OCI-LY3 (cell line): Measurements from ENCODE around the gene TAL1.

Experiments
- H2AFZ ChIP-seq: fragments of 200-600, 300-600 bp; shearing (Covaris generic); 2 replicates; pipeline ENCODE4 v1.6.0; 2014; ENCODE audit warnings: antibody characterized with exemption, low read depth, low read length
- H3K27ac ChIP-seq: fragments of 200-600, 300-600 bp; sonication (generic); 2 replicates; pipeline ENCODE4 v1.5.1; 2014; ENCODE audit warnings: mild to moderate bottlenecking, low read length, moderate library complexity, mixed read lengths
- H3K27me3 ChIP-seq: fragments of 200-600, 300-600 bp; sonication (generic); 2 replicates; pipeline ENCODE4 v1.6.1; 2014; ENCODE audit warnings: low read depth, low read length, mixed read lengths
- H3K36me3 ChIP-seq: fragments of 200-600, 300-600 bp; sonication (generic); replicated peaks from 2 replicates; pipeline ENCODE3; 2014; ENCODE audit warnings: low read depth, low read length, mixed read lengths
- H3K4me1 ChIP-seq: fragments of 300-600, 200-600 bp; sonication (generic); 2 replicates; pipeline ENCODE4 v1.6.1; 2014; ENCODE audit warnings: low read length, mixed read lengths
- H3K4me2 ChIP-seq: fragments of 200-600, 300-600 bp; sonication (generic); 2 replicates; pipeline ENCODE4 v1.6.1; 2014; ENCODE audit warnings: low read length, mixed read lengths
- H3K4me3 ChIP-seq: fragments of 300-600, 200-600 bp; sonication (generic); 2 replicates; pipeline ENCODE4 v1.5.1; 2014; ENCODE audit warnings: antibody characterized with exemption, mild to moderate bottlenecking, low read length, moderate library complexity
- H3K79me2 ChIP-seq: fragments of 300-600, 200-600 bp; shearing (Covaris generic); 2 replicates; pipeline ENCODE4 v1.6.1; 2014; ENCODE audit warnings: mild to moderate bottlenecking, low read length, mixed read lengths
- H3K9ac ChIP-seq: fragments of 300-600, 200-600 bp; shearing (Covaris generic); 2 replicates; pipeline ENCODE4 v1.6.0; 2014; ENCODE audit warnings: mild to moderate bottlenecking, low read length, moderate library complexity
- H3K9me3 ChIP-seq: fragments of 200-600, 300-600 bp; shearing (Covaris generic); 2 replicates; pipeline ENCODE4 v1.6.1; 2014; ENCODE audit warnings: low read length, mixed read lengths; ENCODE audit not compliant: insufficient read depth
- H4K20me1 ChIP-seq: fragments of 200-600, 300-600 bp; sonication (generic); 2 replicates; pipeline ENCODE4 v1.6.1; 2016; ENCODE audit warnings: low read length, mixed read lengths; ENCODE audit not compliant: insufficient read depth
- CTCF ChIP-seq: fragments of 200-600, 300-600 bp; sonication (generic); IDR thresholded peaks from 2 replicates; pipeline ENCODE4 v1.5.1; 2014; ENCODE audit warnings: antibody characterized with exemption, low read length, low read depth
- EZH2phosphoT487 ChIP-seq: fragments of 200-600 bp; shearing (Covaris generic); IDR thresholded peaks from 2 replicates; pipeline ENCODE4 v1.6.1; 2018; ENCODE audit warnings: antibody characterized with exemption, mixed run types, low read depth

Gene TAL1

GRCh38 chr1:47190857-47191256, 41.2 kb downstream of the TAL1 start:
- TF ChIP-seq CTCF (no peak), EZH2phosphoT487 (no peak)
- H2AFZ ChIP-seq, result no peak overlapping the region
- H4K20me1 ChIP-seq, result no peaks in the 10 kb centered on the region
- H3K27me3 ChIP-seq, result no peaks in the 10 kb centered on the region
- no peaks in the 10 kb centered on the region for H3K36me3 ChIP-seq
- H3K4me1 ChIP-seq, result no peaks in the 10 kb centered on the region
- no peak overlapping the region for H3K4me3 ChIP-seq
- no peaks in the 10 kb centered on the region for H3K79me2 ChIP-seq
- no peak overlapping the region for H3K4me2 ChIP-seq
- no peak overlapping the region for H3K27ac ChIP-seq
- no peaks in the 10 kb centered on the region for H3K9me3 ChIP-seq
- no peak overlapping the region for H3K9ac ChIP-seq

- Histone ChIP-seq H4K20me1 (no peaks in the 10 kb centered on the region), H3K9me3 (no peaks in the 10 kb centered on the region), H3K4me1 (no peaks in the 10 kb centered on the region), H3K27me3 (no peaks in the 10 kb centered on the region), H3K4me3 (no peak overlapping the region), H3K9ac (no peak overlapping the region), H3K36me3 (no peaks in the 10 kb centered on the region), H3K79me2 (no peaks in the 10 kb centered on the region), H3K4me2 (no peak overlapping the region), H2AFZ (no peak overlapping the region), H3K27ac (no peak overlapping the region)
- TF ChIP-seq CTCF (no peak), EZH2phosphoT487 (no peak)
These were observed 41.5 kb downstream of the TAL1 start for GRCh38 chr1:47190509-47190855.

- Histone ChIP-seq H3K9me3 (no peaks in the 10 kb centered on the region), H4K20me1 (no peaks in the 10 kb centered on the region), H3K9ac (no peak within 1 kb of the TSS), H3K79me2 (no peaks in the 10 kb centered on the region), H3K4me3 (no peak within 1 kb of the TSS), H3K27ac (no peak within 1 kb of the TSS), H2AFZ (no peak within 1 kb of the TSS), H3K36me3 (no peaks in the 10 kb centered on the region), H3K4me2 (no peak within 1 kb of the TSS), H3K27me3 (no peaks in the 10 kb centered on the region), H3K4me1 (no peaks in the 10 kb centered on the region)
- TF ChIP-seq EZH2phosphoT487 (no peak), CTCF (no peak)
These were observed 42.0 kb downstream of the TAL1 start, which contains the start of gene PDZK1IP1 for GRCh38 chr1:47189844-47190508. Gene PDZK1IP1 (minus strand): TSS chr1:47190036. CDS start chr1:47189932, 104 bp downstream.

- no peaks in the 10 kb centered on the region for H3K27me3 ChIP-seq
- no peak overlapping the region for H3K4me2 ChIP-seq
- no peaks in the 10 kb centered on the region for H3K4me1 ChIP-seq
- no peak overlapping the region for H3K9ac ChIP-seq
- H3K36me3 ChIP-seq, result no peaks in the 10 kb centered on the region
- no peak overlapping the region for H3K4me3 ChIP-seq
- H2AFZ ChIP-seq, result no peak overlapping the region
- H4K20me1 ChIP-seq, result no peaks in the 10 kb centered on the region
- H3K27ac ChIP-seq, result no peak overlapping the region
- H3K79me2 ChIP-seq, result no peaks in the 10 kb centered on the region
- no peaks in the 10 kb centered on the region for H3K9me3 ChIP-seq
- TF ChIP-seq CTCF, result no peak
- TF ChIP-seq EZH2phosphoT487, result no peak
These were observed 42.9 kb downstream of the TAL1 start for GRCh38 chr1:47188791-47189785.
